T-cell (primary cell): Measurements from ENCODE around the gene TSC22D1. TPM values are rescaled to one million over a fixed set of nuclear protein-coding genes. Genes with fewer than 3 reads are reported as not detected.

Experiments used
- ATAC-seq, 4 experiments: fragments of 200-7000 bp in 3 of 4; fragments of 150-1000 bp in 1 of 4; cut with Tn5 transposase; replicated peaks in 1 of 4; 1 replicate in 3 of 4; 2 replicates in 1 of 4; pipeline ENCODE4 v1.10.0; 2021; ENCODE audit warnings: moderate library complexity in 3 of 4, mild to moderate bottlenecking in 2 of 4, moderate number of reproducible peaks in 1 of 4
- CTCF ChIA-PET, 2 donors: fragments of 300-600 bp; sonication (Branson Sonifier 250); formaldehyde crosslinking; loops; one replicate each; lab custom pipeline; 2022; ENCODE audit warnings: antibody characterized with exemption in 2 of 2; lab: Charles Lee
- POLR2A ChIA-PET, 2 donors: fragments of 300-600 bp; sonication (Branson Sonifier 250); formaldehyde crosslinking; loops; one replicate each; lab custom pipeline; 2022; ENCODE audit warnings: antibody characterized with exemption in 2 of 2; lab: Charles Lee
- DNase-seq, 35 experiments: peaks; one replicate each; pipeline versions ENCODE4 v3.0.0 to v3.0.0-alpha.2; 2013 to 2023
- H3K27ac ChIP-seq: one replicate; pipeline ENCODE4 v1.5.1; 2013; ENCODE audit warnings: low read length
- H3K27me3 ChIP-seq, 2 experiments: replicated peaks in 1 of 2; 1 replicate in 1 of 2; 2 replicates in 1 of 2; pipeline versions ENCODE4 v1.6.1 to v1.7.0; 2013; ENCODE audit warnings: low read length in 1 of 2, mixed read lengths in 1 of 2; ENCODE audit not compliant: control insufficient read depth in 2 of 2, insufficient read depth in 2 of 2; ENCODE audit errors: extremely low read depth in 1 of 2
- H3K36me3 ChIP-seq, 2 donors: 1 replicate in 1 of 2; 2 replicates in 1 of 2; pipeline versions ENCODE4 v1.6.1 to v1.7.0; 2013; ENCODE audit warnings: low read length in 1 of 2; ENCODE audit not compliant: control insufficient read depth in 2 of 2, insufficient read depth in 1 of 2; ENCODE audit errors: extremely low read depth in 1 of 2
- H3K4me1 ChIP-seq, 2 experiments: 1 replicate in 1 of 2; 2 replicates in 1 of 2; pipeline versions ENCODE4 v1.6.1 to v1.7.0; 2013; ENCODE audit warnings: low read length in 2 of 2, mixed read lengths in 1 of 2; ENCODE audit not compliant: insufficient read depth in 2 of 2, control insufficient read depth in 1 of 2; ENCODE audit errors: extremely low read depth in 1 of 2
- H3K4me3 ChIP-seq, 2 donors: 1 replicate in 1 of 2; 2 replicates in 1 of 2; pipeline versions ENCODE4 v1.5.1 to v1.7.0; 2013; ENCODE audit warnings: mild to moderate bottlenecking in 2 of 2, low read length in 1 of 2, moderate library complexity in 1 of 2; ENCODE audit not compliant: control insufficient read depth in 1 of 2; ENCODE audit errors: extremely low read depth in 1 of 2
- H3K9me3 ChIP-seq: 2 replicates; pipeline ENCODE4 v1.7.0; 2013
- H3K27ac Mint-ChIP-seq, 2 donors: one replicate each; pipeline ENCODE4 v1.8.0; 2020 to 2021; ENCODE audit warnings: mild to moderate bottlenecking in 2 of 2, mixed read lengths in 2 of 2
- H3K27me3 Mint-ChIP-seq, 2 donors: one replicate each; pipeline ENCODE4 v1.8.0; 2021 to 2022; ENCODE audit warnings: mixed read lengths in 2 of 2
- H3K36me3 Mint-ChIP-seq: one replicate; pipeline ENCODE4 v1.8.0; 2021; ENCODE audit warnings: mixed read lengths
- H3K4me1 Mint-ChIP-seq, 3 donors: one replicate each; pipeline ENCODE4 v1.8.0; 2020 to 2022; ENCODE audit warnings: mixed read lengths in 3 of 3, mild to moderate bottlenecking in 1 of 3
- H3K4me3 Mint-ChIP-seq, 3 donors: one replicate each; pipeline ENCODE4 v1.8.0; 2020 to 2022; ENCODE audit warnings: mild to moderate bottlenecking in 3 of 3, mixed read lengths in 3 of 3, moderate library complexity in 3 of 3
- H3K9me3 Mint-ChIP-seq, 3 donors: one replicate each; pipeline ENCODE4 v1.8.0; 2020 to 2022; ENCODE audit warnings: mixed read lengths in 3 of 3
- WGBS: methylation state at CpG from one replicate; pipeline ENCODE4 v1.1.5; 2013; ENCODE audit warnings: missing lambda C conversion rate; ENCODE audit not compliant: insufficient coverage; 5-methylcytosine and 5-hydroxymethylcytosine counted together
- total RNA-seq, 35 experiments: library from RNA in 6 of 35; stranded (reverse) in 6 of 35; fragments of 120-200 nt in 1 of 35; gene quantifications; one replicate each; pipeline versions ENCODE4 v1.2.1 to v1.2.4 and lab custom pipeline; 2013 to 2026

TSC22D1 gene
- total RNA-seq (10 to 100 TPM; 32.5 to 40.4 (median 36.4) TPM), total RNA-seq (lab: John Stamatoyannopoulos, UW) (6.3 to 58.0 (median 45.5) reads per million in 29 experiments)
- 29.6 TPM for total RNA-seq (2013)

DNA sequence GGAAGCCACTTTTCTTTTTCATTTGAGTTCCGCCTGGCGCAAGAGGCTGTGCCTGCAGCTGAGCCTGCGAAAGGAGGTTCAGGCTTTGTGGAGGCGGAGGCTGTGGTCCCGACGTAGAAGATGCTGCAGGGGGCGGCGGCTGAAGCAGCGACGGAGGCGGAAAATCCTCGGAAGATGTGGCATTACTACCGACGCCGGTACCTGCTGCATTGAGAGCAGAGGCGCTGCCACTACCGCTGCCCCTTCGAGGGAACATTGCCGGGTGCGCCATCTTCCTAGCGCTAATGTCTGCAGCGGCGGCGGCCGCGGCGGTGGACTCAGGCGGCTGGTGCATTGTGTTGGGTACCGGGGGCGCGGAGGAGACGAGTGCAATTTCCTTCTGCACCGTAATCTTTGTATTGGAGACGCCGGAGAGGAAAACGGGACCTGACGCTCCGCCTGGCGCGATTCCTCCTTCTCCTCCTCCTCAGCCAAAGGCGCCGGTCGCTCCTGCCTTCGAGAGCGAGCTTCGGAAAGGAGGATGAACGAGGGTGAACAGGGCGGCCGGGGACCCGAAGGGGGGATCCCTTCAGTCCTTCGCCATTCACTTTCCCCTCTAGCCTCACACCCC is at the start of gene TSC22D1:
TSC22D1 (minus strand) TSS at position 590 of the 610 bp plus-strand sequence; CDS start at position 334, 256 bp downstream.
- Mint-ChIP-seq H3K27me3 (no peaks in the 10 kb centered on the region), H3K36me3 (no peaks in the 10 kb centered on the region), H3K27ac (peak within 1 kb of the TSS; percentile 94 to 97), H3K4me1 (peaks cover 39 to 50% (median 49%) of the 10 kb centered on the region in 3 donors), H3K4me3 (peak within 1 kb of the TSS; percentile 97 to 98 (median 98)), H3K9me3 (no peaks in the 10 kb centered on the region)
- DNase-seq (peak; percentile 44 to 82 (median 60)), ATAC-seq (peak; percentile 15 to 38 (median 16))
- Histone ChIP-seq H3K4me1 (peaks cover 8 to 34% of the 10 kb centered on the region in 2 experiments), H3K9me3 (no peaks in the 10 kb centered on the region), H3K27ac (peak within 1 kb of the TSS; percentile 91), H3K36me3 (no peaks in the 10 kb centered on the region), H3K27me3 (no peaks in the 10 kb centered on the region), H3K4me3 (peak within 1 kb of the TSS; percentile 75 to 92)
- ChIA-PET CTCF (interaction anchor here in 1 of 2 donors (0.6 to 0.7 kb wide), 2 partner anchors 10 to 87 kb away, joined by 3 to 6 read pairs; no protein-coding TSS in a partner anchor), POLR2A (interaction anchor here in 1 of 2 donors (0.6 kb wide), 1 partner anchor 19 kb away, joined by 4 read pairs; no protein-coding TSS in a partner anchor)
- 0% methylated on average over 37 of the region's 51 CpGs for WGBS

DNA sequence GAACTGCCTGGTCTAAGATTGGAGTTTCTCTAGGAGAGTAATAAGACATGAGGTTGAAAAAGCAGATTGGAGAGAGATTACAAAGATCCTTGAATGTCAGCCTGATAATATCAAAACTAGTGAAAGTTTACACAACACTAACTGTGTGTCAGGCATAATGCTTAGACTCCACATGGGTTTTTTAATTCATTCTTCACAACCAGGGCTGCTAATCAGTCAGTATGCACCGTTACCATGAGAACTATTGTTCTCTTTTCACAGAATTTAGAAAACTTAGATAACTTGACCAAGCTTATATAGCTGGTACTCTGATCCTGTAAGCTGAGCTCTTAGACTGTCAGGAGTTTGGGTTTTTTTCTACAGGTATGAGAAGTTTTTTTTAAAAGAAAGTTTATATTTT is 46.6 kb upstream of the TSC22D1 start:
- POLR2A ChIA-PET = no interaction called here
- Mint-ChIP-seq H3K36me3 (no peaks in the 10 kb centered on the region), H3K27me3 (peaks cover 18 to 33% of the 10 kb centered on the region in 2 donors), H3K4me1 (no peaks in the 10 kb centered on the region), H3K9me3 (no peaks in the 10 kb centered on the region), H3K27ac (no peak overlapping the region), H3K4me3 (no peak overlapping the region)
- Histone ChIP-seq H3K36me3 (no peaks in the 10 kb centered on the region), H3K9me3 (no peaks in the 10 kb centered on the region), H3K4me3 (no peak overlapping the region), H3K27me3 (no peaks in the 10 kb centered on the region), H3K27ac (no peak overlapping the region), H3K4me1 (no peaks in the 10 kb centered on the region)
- DNase-seq = no peak
- WGBS = no CpG with 5 or more reads among the region's 1 CpG
- CTCF ChIA-PET = no interaction called here
- no peak for ATAC-seq

DNA sequence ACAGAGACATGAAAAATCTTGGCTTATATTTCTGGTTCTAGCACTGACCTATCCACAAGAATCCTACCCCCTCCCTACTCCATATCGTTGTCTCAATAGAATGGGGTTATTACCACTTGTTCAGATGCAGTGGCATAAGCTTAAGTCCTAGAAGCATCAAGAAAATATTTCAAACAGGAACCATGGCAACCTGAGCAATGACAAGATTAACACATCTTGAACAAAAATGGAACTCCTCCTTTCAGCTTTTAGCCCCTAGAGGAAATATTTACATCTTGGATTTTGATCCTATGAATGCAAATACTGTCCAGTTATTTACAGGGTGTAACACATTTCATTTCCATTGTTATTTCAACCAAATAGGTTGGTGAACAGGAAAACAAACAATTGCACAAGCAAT is 46.1 kb upstream of the TSC22D1 start:
- WGBS = 20% methylated on average over 1 of the region's 1 CpG

DNA sequence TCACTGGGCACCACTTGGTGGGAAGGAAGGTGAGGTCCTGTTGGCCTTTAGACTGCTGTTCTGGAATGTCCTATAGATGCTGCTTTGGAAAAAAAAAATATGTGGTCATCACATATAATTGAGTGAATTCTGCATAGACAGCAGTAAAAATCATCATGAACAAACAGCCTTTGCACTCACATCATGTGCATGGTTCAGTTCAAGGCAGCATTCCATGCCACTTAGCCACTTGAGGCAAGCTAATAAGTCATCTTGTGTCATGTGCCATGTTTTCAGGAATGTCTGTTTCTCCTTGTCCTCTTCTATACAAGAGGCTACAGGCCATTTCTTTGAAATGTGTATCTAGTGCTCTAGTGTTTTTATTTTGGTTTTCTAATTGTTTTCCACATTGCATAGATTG is 43.9 kb upstream of the TSC22D1 start:
- POLR2A ChIA-PET = no interaction called here
- no peaks in the 10 kb centered on the region for H3K4me1 ChIP-seq
- no peak overlapping the region for H3K4me3 Mint-ChIP-seq
- no peaks in the 10 kb centered on the region for H3K4me1 Mint-ChIP-seq
- no peaks in the 10 kb centered on the region for H3K9me3 Mint-ChIP-seq
- no peaks in the 10 kb centered on the region for H3K36me3 ChIP-seq
- H3K9me3 ChIP-seq = no peaks in the 10 kb centered on the region
- CTCF ChIA-PET = no interaction called here
- no peak overlapping the region for H3K27ac Mint-ChIP-seq
- peaks cover 8 to 17% of the 10 kb centered on the region in 2 donors for H3K27me3 Mint-ChIP-seq
- no peak overlapping the region for H3K4me3 ChIP-seq
- peaks cover 0 to 4% of the 10 kb centered on the region in 2 experiments for H3K27me3 ChIP-seq
- DNase-seq (no peak), ATAC-seq (no peak)
- no peak overlapping the region for H3K27ac ChIP-seq
- no peaks in the 10 kb centered on the region for H3K36me3 Mint-ChIP-seq

More for the DNA sequence above, 46.1 kb upstream of the TSC22D1 start:
- peaks cover 16 to 32% of the 10 kb centered on the region in 2 donors for H3K27me3 Mint-ChIP-seq
- no peaks in the 10 kb centered on the region for H3K4me1 Mint-ChIP-seq
- DNase-seq = no peak
- H3K9me3 Mint-ChIP-seq = no peaks in the 10 kb centered on the region
- H3K4me3 Mint-ChIP-seq = no peak overlapping the region
- no peak overlapping the region for H3K27ac ChIP-seq
- ATAC-seq = no peak
- no peak overlapping the region for H3K4me3 ChIP-seq
- no peaks in the 10 kb centered on the region for H3K27me3 ChIP-seq
- ChIA-PET POLR2A (no interaction called here), CTCF (no interaction called here)
- no peaks in the 10 kb centered on the region for H3K4me1 ChIP-seq
- no peaks in the 10 kb centered on the region for H3K9me3 ChIP-seq
- H3K36me3 Mint-ChIP-seq = no peaks in the 10 kb centered on the region
- H3K36me3 ChIP-seq = no peaks in the 10 kb centered on the region
- no peak overlapping the region for H3K27ac Mint-ChIP-seq

DNA sequence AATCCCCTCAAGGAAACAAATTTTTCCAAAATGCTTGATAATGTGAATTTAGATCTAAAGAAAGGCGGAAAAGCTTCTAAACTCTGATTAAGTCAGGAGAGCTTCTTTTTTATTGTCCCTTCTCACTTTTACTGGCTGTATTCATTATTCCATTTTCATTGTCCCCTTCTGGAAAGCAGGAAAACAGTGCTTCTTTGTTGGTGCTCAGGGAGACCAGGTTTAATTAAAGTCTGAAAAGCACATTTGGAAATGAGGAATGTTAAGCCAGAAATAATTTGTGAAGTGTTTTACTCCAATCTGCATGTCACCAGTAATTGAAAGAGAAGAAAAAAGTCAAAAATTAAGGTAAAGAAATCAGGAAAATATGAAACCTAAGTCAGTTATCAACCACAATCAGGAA is 43.5 kb upstream of the TSC22D1 start:
- CTCF ChIA-PET = no interaction called here
- Mint-ChIP-seq H3K36me3 (no peaks in the 10 kb centered on the region), H3K9me3 (no peaks in the 10 kb centered on the region), H3K27ac (no peak overlapping the region), H3K4me3 (no peak overlapping the region), H3K27me3 (peaks cover 8 to 17% of the 10 kb centered on the region in 2 donors), H3K4me1 (no peaks in the 10 kb centered on the region)
- Histone ChIP-seq H3K27me3 (peaks cover 0 to 4% of the 10 kb centered on the region in 2 experiments), H3K27ac (no peak overlapping the region), H3K9me3 (no peaks in the 10 kb centered on the region), H3K4me1 (no peaks in the 10 kb centered on the region), H3K36me3 (no peaks in the 10 kb centered on the region), H3K4me3 (no peak overlapping the region)
- no peak for ATAC-seq
- no peak for DNase-seq
- WGBS = no CpG with 5 or more reads among the region's 1 CpG
- POLR2A ChIA-PET = no interaction called here

DNA sequence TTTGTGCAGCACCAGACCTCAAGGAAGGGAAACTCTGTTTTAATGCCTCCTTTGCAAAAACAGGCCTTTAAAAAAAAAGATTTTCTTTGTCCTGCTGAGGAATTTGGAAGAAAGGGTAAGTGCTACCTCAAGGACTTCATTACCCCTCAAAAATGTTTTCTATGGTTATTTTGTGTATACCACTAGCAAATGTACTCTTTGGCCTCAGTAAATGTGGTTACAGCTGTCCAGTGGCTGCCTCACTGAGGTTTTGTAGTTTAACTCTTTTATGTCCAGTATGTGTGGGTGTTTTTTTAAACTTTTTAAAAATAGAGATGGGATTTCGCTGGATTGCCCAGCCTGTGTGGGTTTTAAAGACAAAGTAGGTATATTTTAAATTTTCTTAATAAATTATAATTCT is 42.2 kb upstream of the TSC22D1 start:
- CTCF ChIA-PET = no interaction called here
- no peaks in the 10 kb centered on the region for H3K9me3 ChIP-seq
- POLR2A ChIA-PET = no interaction called here
- ATAC-seq = no peak
- Mint-ChIP-seq H3K36me3 (no peaks in the 10 kb centered on the region), H3K27ac (no peak overlapping the region), H3K4me3 (no peak overlapping the region), H3K4me1 (no peaks in the 10 kb centered on the region), H3K9me3 (no peaks in the 10 kb centered on the region), H3K27me3 (peaks cover 5 to 14% of the 10 kb centered on the region in 2 donors)
- no peaks in the 10 kb centered on the region for H3K4me1 ChIP-seq
- H3K36me3 ChIP-seq = no peaks in the 10 kb centered on the region
- WGBS = no CpG with 5 or more reads among the region's 1 CpG
- H3K27me3 ChIP-seq = peaks cover 0 to 4% of the 10 kb centered on the region in 2 experiments
- no peak for DNase-seq
- no peak overlapping the region for H3K4me3 ChIP-seq
- H3K27ac ChIP-seq = no peak overlapping the region
